Brain microvascular endothelial cell (primary cell): ENCODE measurements around the gene PPIL6.
A peak's percentile ranks its signal among the peaks of the same experiment; 100 is the strongest.

ENCODE experiments used
- DNase-seq: peaks from one replicate; pipeline ENCODE4 v3.0.0-alpha.2; 2020
- H3K27ac ChIP-seq: fragments of 250-450 bp; sonication (Bioruptor Pico); 2 replicates; pipeline ENCODE4 v1.5.1; 2020; ENCODE audit warnings: mild to moderate bottlenecking, moderate library complexity
- H3K27me3 ChIP-seq: fragments of 250-450 bp; sonication (Bioruptor Pico); replicated peaks from 2 replicates; pipeline ENCODE4 v1.5.1; 2020; ENCODE audit warnings: mild to moderate bottlenecking
- H3K36me3 ChIP-seq: fragments of 250-450 bp; sonication (Bioruptor Pico); replicated peaks from 2 replicates; pipeline ENCODE4 v1.5.1; 2020; ENCODE audit warnings: mild to moderate bottlenecking
- H3K4me3 ChIP-seq: 2 replicates; pipeline ENCODE4 v1.5.1; 2011; ENCODE audit warnings: low read depth, mild to moderate bottlenecking, control low read depth, low read length, moderate library complexity
- CTCF ChIP-seq: IDR thresholded peaks from 2 replicates; pipeline ENCODE4 v1.5.1; 2011; ENCODE audit warnings: low read depth, mild to moderate bottlenecking, moderate library complexity, low read length, control low read depth, inconsistent platforms; ENCODE audit errors: missing control alignments
- in situ Hi-C: cut with HindIII; loops from 2 replicates; pipeline ENCODE4 v1.10.0; 2017; ENCODE audit warnings: low sequenced_read_pairs, low pct_ligation_motif_present

The PPIL6 gene

GRCh38 chr6:109393157-109393885, 47.1 kb downstream of the PPIL6 start:
- no peak for DNase-seq
- in situ Hi-C loops, result no loop called here
- Histone ChIP-seq H3K27ac (peak overlapping the region; percentile 30), H3K27me3 (no peaks in the 10 kb centered on the region), H3K4me3 (no peak overlapping the region), H3K36me3 (no peaks in the 10 kb centered on the region)
- TF ChIP-seq CTCF, result no peak

GRCh38 chr6:109389650-109390274, 50.7 kb downstream of the PPIL6 start:
- no peak for DNase-seq
- Histone ChIP-seq H3K27ac (no peak overlapping the region), H3K27me3 (no peaks in the 10 kb centered on the region), H3K4me3 (no peak overlapping the region), H3K36me3 (no peaks in the 10 kb centered on the region)
- in situ Hi-C loops, result no loop called here
- no peak for TF ChIP-seq CTCF

GRCh38 chr6:109388265-109388664, 52.2 kb downstream of the PPIL6 start:
- Histone ChIP-seq H3K4me3 (no peak overlapping the region), H3K36me3 (no peaks in the 10 kb centered on the region), H3K27me3 (no peaks in the 10 kb centered on the region), H3K27ac (no peak overlapping the region)
- in situ Hi-C loops, result no loop called here
- TF ChIP-seq CTCF, result no peak
- DNase-seq, result no peak

GRCh38 chr6:109383438-109383940, 56.9 kb downstream of the PPIL6 start:
- Histone ChIP-seq H3K36me3 (no peaks in the 10 kb centered on the region), H3K27me3 (no peaks in the 10 kb centered on the region), H3K27ac (peak overlapping the region; percentile 100), H3K4me3 (peak overlapping the region; percentile 96)
- no peak for TF ChIP-seq CTCF
- in situ Hi-C loops, result no loop called here
- DNase-seq, result no peak

- Histone ChIP-seq H3K4me3 (peak overlapping the region; percentile 96), H3K27me3 (no peaks in the 10 kb centered on the region), H3K36me3 (peaks cover 2% of the 10 kb centered on the region), H3K27ac (peak overlapping the region; percentile 100)
- TF ChIP-seq CTCF, result peak; percentile 56
- in situ Hi-C loops, result no loop called here
- DNase-seq, result peak; percentile 88
Observed at GRCh38 chr6:109382576-109383437, 57.6 kb downstream of the PPIL6 start.
